H1 (cell line): Measurements from ENCODE around the gene IL10RA. TPM values are rescaled to one million over a fixed set of nuclear protein-coding genes. Genes with fewer than 3 reads are reported as not detected.

Experiments
- CEBPB ChIP-seq: IDR thresholded peaks from 2 replicates; pipeline ENCODE4 v1.6.1; 2012; ENCODE audit warnings: low read depth, low read length
- EP300 ChIP-seq, 2 experiments: IDR thresholded peaks; 1 replicate in 1 of 2; 2 replicates in 1 of 2; pipeline ENCODE4 v1.6.1; 2011 to 2012; ENCODE audit warnings: low read depth in 2 of 2, low read length in 2 of 2, mild to moderate bottlenecking in 2 of 2, borderline replicate concordance in 1 of 2, inconsistent platforms in 1 of 2, moderate library complexity in 1 of 2
- EZH2 ChIP-seq: fragments of 200-600 bp; sonication (generic); IDR thresholded peaks from 2 replicates; pipeline ENCODE4 v1.7.1; 2012; ENCODE audit warnings: low read depth, mild to moderate bottlenecking, moderate library complexity, low read length, inconsistent platforms; ENCODE audit not compliant: severe bottlenecking
- polyA plus RNA-seq, 7 experiments: library from polyadenylated mRNA; depleted of rRNA in 3 of 7; stranded (reverse) in 5 of 7; unstranded in 2 of 7; fragments of >200 nt in 5 of 7; fragments of 200-250 nt in 2 of 7; gene quantifications; 1 replicate in 5 of 7; 2 replicates in 1 of 7; 4 replicates in 1 of 7; pipeline versions ENCODE4 v1.2.1 to v1.2.3, GENCODE V29; 2011 to 2013; ENCODE audit warnings: missing spikeins in 2 of 7, mixed read lengths in 2 of 7
- total RNA-seq: library from RNA; stranded (reverse); fragmentation: NEBNext Ultra II Directional; extraction: Animal tissue kit (Norgen Biotek cat#: 25700); gene quantifications from 2 replicates; pipeline ENCODE4 v1.2.1, GENCODE V29; 2021

Gene IL10RA
- total and polyA plus RNA-seq, 2 of the 8 experiments (the other 6 are each of a cell fraction or from before 2014, with no cell fraction given), result 0.05 to 0.11 TPM

DNA sequence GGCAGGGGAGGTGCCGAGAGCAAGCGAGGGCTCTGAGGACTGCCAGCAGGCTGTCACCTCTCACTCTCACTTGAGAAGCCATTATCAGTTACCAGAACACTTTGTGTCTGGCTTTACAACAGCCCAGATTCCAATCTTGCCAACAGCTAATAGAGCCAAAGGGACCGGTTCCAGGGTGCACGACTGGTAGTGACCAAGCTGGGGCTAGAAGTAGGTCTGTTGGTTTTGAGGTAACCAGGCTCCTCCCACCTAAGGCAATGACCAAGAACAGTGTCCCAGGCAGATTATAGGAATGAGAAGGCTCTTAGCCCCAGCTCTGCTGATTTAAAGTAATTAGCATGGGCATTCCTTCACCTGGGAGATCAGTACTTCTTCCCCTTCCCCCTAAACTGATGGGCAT, 7.2 kb upstream of the IL10RA start (continued):
- TF ChIP-seq EP300 (IDR thresholded peaks at IDR 0.05; ENCODE audit: borderline replicate concordance in 1 of 2, low read depth in 2 of 2, low read length in 2 of 2) (no peak), CEBPB (no peak), EZH2 (no peak)
